ENCODE data around the gene KIF16B.
"Not testable (repeated sequence)": the region's sequence is repeated elsewhere in the genome, so short reads cannot be mapped to it uniquely, and the experiment has no call there.

Gene KIF16B

GRCh38 chr20:16439540-16439939 is 133.7 kb downstream of the KIF16B start:
- not testable (repeated sequence) for DNase-seq (ENCODE audit: extremely low read depth in 1 of 2, low read depth in 1 of 2)

- no peak for DNase-seq (ENCODE audit: extremely low read depth in 1 of 2, low read depth in 1 of 2)
These were observed 135.1 kb downstream of the KIF16B start for GRCh38 chr20:16438100-16438499.

- no peak for DNase-seq (ENCODE audit: extremely low read depth in 1 of 2, low read depth in 1 of 2)
These were observed 135.8 kb downstream of the KIF16B start for GRCh38 chr20:16437387-16437996.

- peak in 1 of 2 donors; percentile 17 for DNase-seq (ENCODE audit: extremely low read depth in 1 of 2, low read depth in 1 of 2)
These were observed 139.1 kb downstream of the KIF16B start for GRCh38 chr20:16434062-16434664.

- no peak for DNase-seq (ENCODE audit: extremely low read depth in 1 of 2, low read depth in 1 of 2)
These were observed 140.0 kb downstream of the KIF16B start for GRCh38 chr20:16433293-16433580.

GRCh38 chr20:16432466-16433292 is 140.6 kb downstream of the KIF16B start:
- DNase-seq (ENCODE audit: extremely low read depth in 1 of 2, low read depth in 1 of 2), result no peak

GRCh38 chr20:16428112-16428511 is 145.1 kb downstream of the KIF16B start:
- DNase-seq (ENCODE audit: extremely low read depth in 1 of 2, low read depth in 1 of 2), result no peak

GRCh38 chr20:16427571-16427970 is 145.7 kb downstream of the KIF16B start:
- DNase-seq (ENCODE audit: extremely low read depth in 1 of 2, low read depth in 1 of 2), result no peak

GRCh38 chr20:16424780-16425179 is 148.5 kb downstream of the KIF16B start:
- no peak for DNase-seq (ENCODE audit: extremely low read depth in 1 of 2, low read depth in 1 of 2)

GRCh38 chr20:16423311-16424212 is 149.7 kb downstream of the KIF16B start:
- no peak for DNase-seq (ENCODE audit: extremely low read depth in 1 of 2, low read depth in 1 of 2)

- no peak for DNase-seq (ENCODE audit: extremely low read depth in 1 of 2, low read depth in 1 of 2)
These were observed 154.0 kb downstream of the KIF16B start for GRCh38 chr20:16419138-16419715.

- DNase-seq (ENCODE audit: extremely low read depth in 1 of 2, low read depth in 1 of 2), result no peak
These were observed 154.6 kb downstream of the KIF16B start for GRCh38 chr20:16418616-16419015.

GRCh38 chr20:16417001-16417400 is 156.2 kb downstream of the KIF16B start:
- DNase-seq (ENCODE audit: extremely low read depth in 1 of 2, low read depth in 1 of 2), result no peak

- no peak for DNase-seq (ENCODE audit: extremely low read depth in 1 of 2, low read depth in 1 of 2)
These were observed 157.9 kb downstream of the KIF16B start for GRCh38 chr20:16415071-16416053.

GRCh38 chr20:16412906-16413305 is 160.3 kb downstream of the KIF16B start:
- DNase-seq (ENCODE audit: extremely low read depth in 1 of 2, low read depth in 1 of 2), result no peak

GRCh38 chr20:16411361-16411760 is 161.9 kb downstream of the KIF16B start:
- DNase-seq (ENCODE audit: extremely low read depth in 1 of 2, low read depth in 1 of 2), result no peak

- no peak for DNase-seq (ENCODE audit: extremely low read depth in 1 of 2, low read depth in 1 of 2)
These were observed 162.6 kb downstream of the KIF16B start for GRCh38 chr20:16410626-16411025.

GRCh38 chr20:16408981-16409380 is 164.3 kb downstream of the KIF16B start:
- DNase-seq (ENCODE audit: extremely low read depth in 1 of 2, low read depth in 1 of 2), result no peak

- DNase-seq (ENCODE audit: extremely low read depth in 1 of 2, low read depth in 1 of 2), result no peak
These were observed 165.8 kb downstream of the KIF16B start for GRCh38 chr20:16407251-16408067.
